HFF-Myc (cell line): ENCODE results near the gene CAMK1D.

ENCODE experiments used
- DNase-seq: peaks from one replicate; pipeline ENCODE4 v3.0.0-alpha.2; 2011; ENCODE audit warnings: low read depth; ENCODE audit errors: extremely low read depth
- H3K4me3 ChIP-seq: replicated peaks from 2 replicates; pipeline ENCODE4 v1.5.1; 2011; ENCODE audit warnings: low read depth, mild to moderate bottlenecking, control low read depth, low read length
- CTCF ChIP-seq: IDR thresholded peaks from 2 replicates; pipeline ENCODE4 v1.5.1; 2012; ENCODE audit warnings: mild to moderate bottlenecking, low read depth, low read length, control low read depth; ENCODE audit errors: missing control alignments

Gene CAMK1D

GRCh38 chr10:12566161-12567115 is 217.1 kb downstream of the CAMK1D start:
- no peak for TF ChIP-seq CTCF
- DNase-seq: no peak
- H3K4me3 ChIP-seq: no peak overlapping the region

GRCh38 chr10:12568391-12569009 is 219.2 kb downstream of the CAMK1D start:
- no peak overlapping the region for H3K4me3 ChIP-seq
- no peak for TF ChIP-seq CTCF
- DNase-seq: no peak

- TF ChIP-seq CTCF: no peak
- no peak for DNase-seq
- H3K4me3 ChIP-seq: no peak overlapping the region
These were observed 222.9 kb downstream of the CAMK1D start for GRCh38 chr10:12572281-12572680.

GRCh38 chr10:12577610-12578009 is 228.3 kb downstream of the CAMK1D start:
- no peak overlapping the region for H3K4me3 ChIP-seq
- TF ChIP-seq CTCF: no peak
- DNase-seq: no peak

GRCh38 chr10:12579954-12580858 is 230.9 kb downstream of the CAMK1D start:
- DNase-seq: no peak
- TF ChIP-seq CTCF: no peak
- no peak overlapping the region for H3K4me3 ChIP-seq

GRCh38 chr10:12583891-12584595 is 234.7 kb downstream of the CAMK1D start:
- H3K4me3 ChIP-seq: no peak overlapping the region
- TF ChIP-seq CTCF: no peak
- no peak for DNase-seq
